GM21717 (cell line): ENCODE measurements around the gene CHN1.
A peak's percentile ranks its signal among the peaks of the same experiment; 100 is the strongest.

Experiments used
- ATAC-seq: cut with Tn5 transposase; IDR thresholded peaks from one replicate; pipeline ENCODE4 v1.9.1; 2021; ENCODE audit warnings: mild to moderate bottlenecking, moderate library complexity; ENCODE audit not compliant: unreplicated experiment

The CHN1 gene, protein sequence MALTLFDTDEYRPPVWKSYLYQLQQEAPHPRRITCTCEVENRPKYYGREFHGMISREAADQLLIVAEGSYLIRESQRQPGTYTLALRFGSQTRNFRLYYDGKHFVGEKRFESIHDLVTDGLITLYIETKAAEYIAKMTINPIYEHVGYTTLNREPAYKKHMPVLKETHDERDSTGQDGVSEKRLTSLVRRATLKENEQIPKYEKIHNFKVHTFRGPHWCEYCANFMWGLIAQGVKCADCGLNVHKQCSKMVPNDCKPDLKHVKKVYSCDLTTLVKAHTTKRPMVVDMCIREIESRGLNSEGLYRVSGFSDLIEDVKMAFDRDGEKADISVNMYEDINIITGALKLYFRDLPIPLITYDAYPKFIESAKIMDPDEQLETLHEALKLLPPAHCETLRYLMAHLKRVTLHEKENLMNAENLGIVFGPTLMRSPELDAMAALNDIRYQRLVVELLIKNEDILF

DNA sequence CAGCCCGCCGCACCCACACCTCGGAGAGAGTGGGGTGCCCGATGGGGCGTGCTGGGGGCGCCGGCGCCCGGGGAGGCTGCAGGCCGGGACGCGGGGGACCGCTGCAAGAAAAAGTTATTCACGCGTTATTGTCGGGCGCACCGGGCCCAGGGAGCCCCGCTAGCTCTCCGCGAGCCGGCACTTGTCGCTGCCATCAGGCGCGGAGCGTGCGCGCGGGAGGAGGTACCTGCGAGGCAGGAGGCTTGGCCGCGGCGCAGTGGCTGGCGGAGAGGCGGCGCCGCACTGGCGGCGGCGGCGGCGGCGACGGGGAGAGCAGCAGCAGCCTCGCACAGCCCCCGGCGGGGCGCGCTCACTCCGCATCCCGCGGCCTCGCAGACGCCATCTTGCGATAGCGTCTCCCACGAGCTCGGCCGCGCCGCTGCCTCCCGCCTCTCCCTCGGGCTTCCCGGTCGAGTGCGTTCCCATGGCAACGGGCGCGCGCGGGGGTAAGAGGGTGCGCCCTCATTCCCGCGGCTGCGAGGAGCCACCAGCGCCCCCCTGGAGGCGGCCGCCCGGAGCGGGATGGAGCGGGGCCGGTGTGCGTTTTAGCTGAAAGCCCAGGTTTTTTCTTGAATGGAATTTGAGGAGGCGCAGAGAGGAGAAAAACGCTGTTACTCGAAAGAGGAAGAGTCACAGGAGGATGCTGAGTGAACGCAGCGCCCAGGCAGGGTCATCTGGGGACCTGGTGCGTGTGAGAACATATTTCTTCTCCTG is at the start of gene CHN1:
TSS of gene CHN1 (minus strand) at position 402 of the 753 bp plus-strand sequence. CDS start 469 bp downstream, outside the sequence.
- peak; percentile 61 for ATAC-seq

DNA sequence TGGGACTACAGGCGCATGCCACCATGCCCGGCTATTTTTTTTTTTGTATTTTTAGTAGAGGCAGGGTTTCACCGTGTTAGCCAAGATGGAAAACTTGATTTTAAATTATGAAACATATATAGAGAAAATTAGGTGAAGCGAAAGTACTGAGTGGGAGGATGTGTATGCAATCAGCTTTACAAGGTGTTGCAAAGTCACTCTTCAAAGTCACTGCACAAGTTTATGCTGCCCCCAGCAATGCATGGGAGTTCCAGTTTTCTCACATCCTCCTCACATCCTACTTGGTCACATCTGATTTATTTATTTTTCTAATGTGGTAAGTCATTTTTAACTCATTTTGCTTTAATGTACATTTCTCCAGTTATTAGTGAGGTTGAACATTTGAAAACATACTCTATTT is 49.2 kb upstream of the CHN1 start:
- ATAC-seq, result no peak

DNA sequence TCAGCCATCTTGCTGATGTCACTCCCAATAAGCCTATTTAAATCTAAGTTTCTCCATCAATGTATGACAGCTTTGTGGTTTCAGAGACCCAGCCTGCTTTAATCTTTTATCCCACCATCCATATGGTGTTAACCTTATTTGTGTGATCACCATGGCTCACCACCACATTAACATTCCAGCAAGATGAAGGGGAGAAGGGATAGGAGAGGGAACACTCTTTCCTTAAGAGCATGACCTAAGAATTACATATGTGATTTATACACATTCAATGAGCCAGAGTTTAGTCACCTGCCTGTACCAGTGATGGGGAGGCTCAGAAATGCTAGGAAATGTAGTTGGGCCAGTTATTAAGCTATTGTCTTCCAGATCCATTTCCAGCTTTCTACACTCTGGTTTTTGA is 44.5 kb upstream of the CHN1 start:
- no peak for ATAC-seq

DNA sequence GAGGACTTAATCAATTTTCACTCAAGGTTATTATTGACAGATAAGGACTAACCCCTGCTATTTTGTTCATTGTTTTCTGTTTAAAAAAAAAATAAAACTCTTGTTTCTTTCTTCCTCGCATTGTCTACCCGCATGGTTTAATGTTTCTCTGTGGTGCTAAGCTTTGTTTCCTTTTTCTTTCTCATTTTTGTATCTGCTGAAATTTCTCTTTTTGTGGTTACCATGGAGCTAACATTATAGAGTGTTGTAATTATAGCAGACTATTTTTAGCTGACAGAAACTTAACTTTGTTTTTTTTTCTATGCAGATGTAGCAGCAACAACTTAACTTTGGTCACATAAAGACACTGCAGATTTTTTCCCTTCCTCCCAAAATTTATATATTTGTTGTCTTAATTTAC is 43.1 kb upstream of the CHN1 start:
- ATAC-seq, result peak; percentile 62

DNA sequence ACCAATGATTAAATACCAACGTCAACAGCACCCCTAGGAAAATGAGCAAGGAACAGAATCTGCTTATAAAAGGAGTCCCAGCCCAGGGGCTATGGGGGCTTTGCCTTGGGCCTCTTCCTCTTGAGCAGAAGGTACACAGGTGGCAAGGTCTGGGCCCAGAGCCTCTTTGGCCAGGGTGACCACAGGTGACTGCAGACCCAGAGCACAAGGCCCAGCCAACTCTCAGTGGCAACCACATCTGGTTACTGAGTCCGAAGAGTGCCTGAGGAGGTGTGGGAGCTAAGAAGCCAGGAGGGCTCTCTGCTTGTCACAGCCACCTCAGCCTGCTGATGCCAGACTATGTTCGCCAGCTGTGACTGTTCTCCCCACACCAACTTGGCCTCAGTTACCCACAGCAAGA is 34.3 kb upstream of the CHN1 start:
- no peak for ATAC-seq

DNA sequence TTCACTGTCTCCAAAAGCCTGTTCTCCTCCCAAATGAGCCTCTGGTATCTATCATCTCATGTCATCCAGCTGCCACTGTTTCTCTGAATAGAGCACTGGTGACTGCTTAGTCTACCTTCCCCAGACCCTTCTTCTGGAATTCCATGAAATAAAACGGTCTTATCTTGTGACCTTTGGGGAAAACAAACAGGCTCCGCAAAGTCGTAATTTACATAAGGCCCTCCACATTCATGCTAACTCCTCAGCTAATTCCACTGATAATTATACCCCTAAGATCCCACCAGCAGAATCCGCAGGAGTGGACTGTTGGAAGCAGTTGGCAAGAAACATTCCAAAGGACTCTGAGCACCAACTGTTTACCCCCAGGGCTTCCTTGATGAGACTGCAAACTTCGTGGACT is 33.9 kb upstream of the CHN1 start:
- no peak for ATAC-seq

DNA sequence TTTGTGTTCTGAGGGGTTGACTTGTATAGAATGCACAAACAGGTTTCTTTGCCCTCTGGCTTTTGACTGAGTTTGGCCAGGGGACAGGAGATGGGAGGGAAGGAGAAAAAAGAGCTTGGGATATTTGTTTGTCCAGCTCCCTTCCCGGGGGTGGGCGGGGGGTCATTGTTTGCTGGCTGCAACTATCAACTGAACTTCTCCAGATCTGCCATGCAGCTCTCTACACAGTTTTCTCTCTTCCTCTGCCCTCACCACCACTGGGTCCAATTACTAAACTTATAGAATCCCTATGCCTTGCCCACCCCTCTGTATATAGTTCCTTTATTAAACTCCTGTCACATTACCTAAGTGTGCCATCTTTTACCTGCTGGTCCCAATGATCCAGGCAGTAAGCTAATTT is 32.8 kb upstream of the CHN1 start:
- ATAC-seq, result no peak

DNA sequence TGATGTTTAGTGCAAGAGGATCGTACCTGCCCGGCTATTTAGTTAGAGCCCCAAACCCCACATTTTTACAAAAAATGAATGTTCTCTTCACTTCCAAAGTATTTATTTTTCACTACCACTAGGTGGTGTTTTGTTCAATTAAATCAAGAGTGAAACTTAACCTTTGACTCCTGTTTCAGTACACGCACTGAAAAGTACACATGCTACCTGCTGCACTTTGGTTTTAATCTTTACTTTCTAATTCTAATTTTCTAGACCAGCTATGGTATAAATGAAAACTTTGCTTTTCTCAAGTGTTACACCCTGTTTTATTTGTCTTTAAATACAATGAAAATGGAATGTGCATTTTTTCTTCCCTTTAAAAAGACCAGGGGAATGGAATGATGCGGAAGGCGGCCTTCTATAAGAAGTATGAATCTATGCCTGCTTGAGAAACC is 31.4 kb upstream of the CHN1 start:
- ATAC-seq, result peak; percentile 69

DNA sequence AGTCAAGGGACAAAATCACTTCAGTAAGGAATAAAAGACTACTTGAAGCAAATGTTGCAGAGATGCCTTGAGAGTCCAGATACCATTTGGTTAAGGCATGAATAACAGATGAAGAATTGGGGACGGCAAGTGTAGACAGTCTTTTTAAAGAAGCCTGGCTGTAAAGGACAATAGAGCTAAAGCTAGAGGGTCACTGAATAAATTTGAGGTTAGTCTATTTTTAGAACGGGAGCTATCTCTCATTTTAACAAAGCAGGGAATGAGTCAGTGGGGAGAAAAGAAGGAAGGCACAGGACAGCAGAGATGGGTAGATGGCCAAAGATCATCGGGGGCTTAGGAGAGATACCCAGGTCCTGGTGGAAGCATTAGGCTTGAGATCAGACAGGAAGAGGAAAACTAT is 30.6 kb upstream of the CHN1 start:
- ATAC-seq, result no peak

DNA sequence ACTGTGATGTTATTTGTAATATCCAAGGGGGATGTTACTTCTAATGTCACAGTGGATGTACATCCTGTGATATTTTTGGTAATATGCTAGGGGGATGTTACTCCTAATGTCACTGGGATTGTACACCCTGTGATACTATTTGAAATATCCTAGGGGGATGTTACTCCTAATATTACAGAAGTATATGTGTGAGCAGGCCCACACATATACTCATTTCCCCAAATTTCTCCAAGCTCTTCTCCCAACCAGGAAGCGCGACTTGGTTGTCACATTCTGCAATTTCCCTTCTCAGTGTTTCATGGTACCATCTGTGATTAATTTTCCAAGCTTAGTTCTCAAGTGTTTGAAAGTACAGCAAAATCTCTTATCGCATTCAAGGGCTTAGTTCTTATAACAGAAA is 29.5 kb upstream of the CHN1 start:
- ATAC-seq, result no peak

DNA sequence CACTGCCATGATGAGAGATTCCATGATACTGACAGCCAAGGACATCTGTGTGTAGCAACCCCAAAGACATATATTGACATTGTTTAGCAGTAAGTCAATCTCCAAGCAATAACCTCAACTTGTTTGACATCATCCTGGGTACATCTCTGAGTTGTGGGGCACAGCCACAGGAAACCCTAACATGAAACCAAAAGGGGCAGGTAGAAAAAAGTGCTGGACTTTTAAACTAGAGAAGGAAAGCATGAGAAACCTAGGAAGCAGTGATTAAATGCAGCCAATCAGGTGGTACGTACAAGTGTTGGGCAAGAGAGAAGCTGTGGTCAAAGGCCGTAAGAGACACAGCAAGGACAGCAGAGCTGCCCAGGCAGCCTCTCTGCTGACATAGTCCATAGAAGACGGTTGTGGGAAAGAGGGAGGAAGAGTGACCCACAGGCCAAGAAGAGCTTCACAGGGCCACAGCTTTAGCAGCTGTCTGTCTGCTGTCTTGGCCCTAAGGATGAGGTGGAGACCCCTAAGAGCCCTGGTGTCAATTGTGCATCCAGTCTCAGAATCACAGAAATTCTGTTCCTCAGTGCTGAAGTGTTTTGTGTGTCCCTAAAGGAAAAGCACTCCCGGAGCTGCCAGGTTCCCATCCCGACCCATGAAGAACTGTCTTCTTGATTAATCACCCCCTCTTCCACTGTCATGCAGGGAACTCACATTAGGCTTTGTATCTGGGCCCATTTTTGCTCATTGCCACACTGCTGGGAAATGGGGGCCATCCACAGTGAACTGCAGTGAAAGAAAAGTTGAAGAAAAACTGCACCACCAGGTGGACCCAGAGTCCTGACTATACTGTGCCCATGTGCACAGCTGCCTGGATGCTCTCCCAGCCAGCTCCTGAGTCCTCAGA is 25.4 kb upstream of the CHN1 start:
- ATAC-seq, result no peak

DNA sequence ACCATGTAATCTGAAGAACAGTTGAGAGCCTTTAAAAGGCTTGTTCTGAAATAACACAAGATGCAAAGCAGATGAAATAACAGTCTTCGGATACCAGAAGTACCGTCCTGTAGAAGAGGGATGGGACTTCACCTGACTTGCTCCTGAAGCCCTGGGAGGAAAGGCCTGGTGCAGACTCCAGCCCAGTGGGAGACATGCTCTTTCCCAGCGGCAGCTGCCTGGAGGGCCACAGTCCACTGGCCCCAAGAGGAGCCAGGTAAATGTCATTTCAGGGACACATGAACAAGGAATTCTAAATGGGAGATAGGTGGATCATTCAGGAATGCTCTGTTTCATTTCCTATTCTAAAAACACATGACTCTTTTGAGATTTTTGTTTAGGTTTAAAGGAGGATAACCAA is 22.6 kb upstream of the CHN1 start:
- no peak for ATAC-seq

DNA sequence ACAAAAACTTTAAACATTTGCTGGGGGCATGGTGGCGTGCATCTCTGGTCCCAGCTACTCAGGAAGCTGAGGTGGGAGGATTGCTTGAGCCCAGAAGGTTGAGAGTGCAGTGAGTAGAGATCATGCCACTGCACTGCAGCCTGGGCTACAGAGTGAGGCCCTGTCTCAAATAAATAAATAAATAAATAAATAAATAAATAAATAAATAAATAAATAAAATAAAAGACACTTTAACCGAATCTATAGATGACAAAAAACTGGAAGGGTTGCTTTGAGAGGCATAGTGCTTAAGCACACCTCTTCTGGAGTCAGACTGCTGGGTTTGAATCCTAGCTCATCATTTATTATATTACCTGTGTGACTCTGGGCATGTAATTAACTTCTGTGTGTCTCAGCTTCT is 21.2 kb upstream of the CHN1 start:
- no peak for ATAC-seq

DNA sequence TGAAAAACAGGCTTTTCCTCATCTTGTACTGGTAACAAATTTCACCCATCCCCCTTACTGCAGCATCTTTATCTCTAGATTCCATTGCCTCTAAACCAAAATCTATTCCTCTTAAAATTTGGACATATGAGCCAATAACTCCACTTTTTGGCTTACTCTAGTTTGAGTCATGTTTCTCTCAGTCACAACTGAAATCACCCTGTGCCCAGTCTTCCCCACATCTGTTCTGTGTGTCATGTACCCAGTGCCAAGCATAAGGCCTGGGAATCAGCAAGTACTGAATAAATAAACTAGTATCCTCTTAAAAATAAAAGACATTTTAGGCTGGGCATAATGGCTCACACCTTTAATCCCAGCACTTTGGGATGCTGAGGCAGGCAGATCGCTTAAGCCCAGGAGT is 20.8 kb upstream of the CHN1 start:
- no peak for ATAC-seq

DNA sequence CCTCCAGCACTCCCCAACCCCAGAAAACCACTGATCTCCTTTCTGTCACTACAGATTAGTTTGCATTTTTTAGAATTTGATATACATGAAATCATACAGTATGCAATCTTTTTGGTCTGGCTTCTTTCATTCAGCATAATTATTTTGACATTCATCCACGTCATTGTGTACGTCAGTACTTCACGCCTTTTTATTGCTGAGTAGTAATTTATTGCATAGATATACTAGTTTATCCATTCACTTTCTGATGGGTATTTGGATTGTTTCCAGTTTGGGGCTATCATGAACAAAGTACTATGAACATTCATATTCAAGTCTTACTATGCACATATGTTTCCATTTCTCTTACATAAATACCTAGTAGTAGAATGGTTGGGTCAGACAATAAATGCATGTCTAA is 20.1 kb upstream of the CHN1 start:
- no peak for ATAC-seq

DNA sequence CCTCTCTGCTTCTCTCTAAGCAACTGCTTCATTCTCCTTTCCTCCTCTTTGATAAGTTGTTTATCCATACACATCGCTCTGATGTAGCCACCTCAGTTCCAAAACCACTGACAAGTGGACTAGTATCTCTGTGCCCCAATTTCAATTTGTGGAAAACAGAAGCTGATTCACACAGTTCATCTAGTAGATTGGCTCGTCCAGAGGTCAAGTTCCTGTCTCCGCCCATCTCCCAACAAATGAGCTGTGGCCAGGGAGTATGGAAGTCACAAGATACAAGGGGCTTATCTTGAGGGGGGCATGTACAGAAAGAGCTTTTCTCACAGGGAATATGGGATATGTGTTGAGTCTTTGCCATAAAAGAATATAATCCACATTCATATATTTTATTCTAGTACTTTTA is 17.7 kb upstream of the CHN1 start:
- no peak for ATAC-seq

DNA sequence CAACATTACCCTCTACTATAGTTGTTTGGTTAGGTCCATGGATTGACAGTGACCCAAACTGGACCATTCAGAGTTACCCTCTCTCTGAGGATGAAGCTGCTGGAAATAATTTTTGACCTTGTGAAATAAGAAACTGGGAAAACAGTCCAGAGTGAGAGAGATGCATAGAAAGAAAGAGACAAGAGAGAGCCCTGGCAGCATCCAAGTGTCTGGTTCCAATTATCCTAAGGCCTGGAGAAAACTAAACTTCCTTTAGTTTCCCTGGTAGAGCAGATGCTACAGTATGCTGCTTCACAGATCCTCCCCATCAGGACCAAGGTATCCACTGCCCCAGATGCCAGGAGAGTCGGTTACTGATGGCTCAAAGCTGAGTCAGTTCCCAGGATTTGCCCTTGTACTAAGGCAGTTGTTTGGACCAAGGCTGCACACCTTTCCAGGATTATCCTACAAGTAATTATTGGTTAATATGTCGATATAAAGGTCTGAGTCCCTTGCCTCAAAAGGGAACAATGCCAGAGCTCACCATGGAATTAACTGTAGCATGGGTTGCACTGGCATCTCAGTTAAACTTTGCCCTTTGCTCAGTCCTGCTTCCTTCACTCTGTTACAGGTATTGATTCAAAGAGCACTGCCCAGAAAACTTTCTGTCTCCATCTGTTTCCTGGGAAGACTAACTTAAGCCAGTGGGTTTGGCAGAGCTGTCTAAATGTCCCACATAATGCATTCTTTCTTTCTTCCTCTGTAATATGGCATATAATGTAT is 14.6 kb upstream of the CHN1 start:
- ATAC-seq, result no peak

DNA sequence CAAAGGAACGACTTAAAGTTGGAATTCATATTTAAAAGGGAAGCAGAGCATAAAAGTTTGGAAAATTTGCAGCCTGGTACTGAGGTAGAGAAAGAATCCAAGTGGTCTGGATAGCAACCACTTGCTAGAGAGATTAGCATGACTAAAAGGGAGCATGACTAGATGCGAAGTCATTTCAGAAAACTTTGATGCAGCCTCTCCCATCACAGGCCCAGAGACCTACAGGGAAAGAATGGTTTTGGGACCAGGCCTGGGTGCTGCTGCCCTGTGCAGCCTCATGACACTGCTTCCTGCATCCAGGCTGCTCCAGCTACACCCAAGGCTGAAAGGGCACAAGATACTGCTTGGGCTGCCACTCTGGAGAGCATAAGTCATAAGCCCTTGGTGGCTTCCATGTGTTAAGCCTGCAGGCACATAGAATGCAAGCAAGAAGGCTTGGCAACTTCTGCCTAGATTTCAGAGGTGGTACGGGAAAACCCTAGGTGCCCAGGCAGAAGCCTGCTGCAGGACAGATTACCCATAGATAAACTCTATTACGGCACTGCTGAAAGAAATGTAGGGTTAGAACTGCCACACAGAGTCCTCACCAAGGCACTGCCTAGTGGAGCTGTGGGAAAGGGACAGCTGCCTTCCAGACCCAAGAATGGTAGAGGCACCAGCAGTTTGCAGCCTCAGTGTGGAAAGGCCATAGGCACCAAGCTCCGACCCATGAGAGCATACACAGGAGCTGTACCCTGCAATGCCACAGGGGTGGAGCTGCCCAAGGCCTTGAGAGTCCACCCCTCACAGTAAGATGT is 12.6 kb upstream of the CHN1 start:
- ATAC-seq, result no peak

DNA sequence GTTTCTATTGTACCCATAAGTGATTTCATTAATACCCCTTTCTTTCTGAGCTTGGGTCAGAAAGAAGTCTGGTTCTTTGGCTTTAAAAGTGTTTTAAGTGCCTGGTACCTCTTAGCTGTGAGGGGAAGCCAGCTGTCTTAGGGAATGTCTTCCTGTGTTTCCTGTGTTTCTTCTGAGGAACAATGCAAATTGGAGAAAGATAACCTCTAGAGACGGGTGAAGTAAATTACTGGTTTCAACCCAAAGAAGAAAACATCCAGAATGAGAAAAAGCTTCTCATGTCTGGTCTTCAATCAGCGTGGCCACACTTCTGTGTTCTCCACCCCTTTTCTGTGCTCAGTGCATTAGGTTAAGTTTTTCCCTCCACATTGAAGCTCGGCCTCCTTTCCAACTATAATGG is 10.2 kb upstream of the CHN1 start:
- ATAC-seq, result no peak

DNA sequence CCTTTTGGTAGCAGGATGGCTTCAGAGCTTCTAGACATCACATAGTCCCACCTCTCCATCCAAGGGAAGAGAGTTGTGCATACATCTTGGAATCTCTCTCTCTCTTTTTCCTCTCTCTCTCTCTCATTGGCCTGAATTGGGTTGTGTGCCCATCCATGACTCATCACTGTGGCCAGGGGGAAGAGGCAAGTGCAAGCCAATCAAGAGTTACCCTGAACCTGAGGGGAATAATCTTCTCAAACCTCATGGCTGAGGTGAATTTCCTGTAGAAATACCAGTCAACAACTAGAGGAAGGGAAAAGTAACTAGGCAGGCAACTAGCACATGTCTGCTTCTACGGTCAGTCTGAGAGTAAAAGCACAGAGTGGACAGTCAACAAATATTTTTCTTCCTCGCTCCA is 7.3 kb upstream of the CHN1 start:
- ATAC-seq, result no peak
